Renal cortex interstitium (tissue), 11 donors: Measurements from ENCODE around the gene GSTA1. TPM values are rescaled to one million over a fixed set of nuclear protein-coding genes. Genes with fewer than 3 reads are reported as not detected.
"Not testable (repeated sequence)": the region's sequence is repeated elsewhere in the genome, so short reads cannot be mapped to it uniquely, and the experiment has no call there.

Source experiments
- DNase-seq, 11 donors: peaks; one replicate each; pipeline ENCODE4 v3.0.0-alpha.2; 2013; ENCODE audit warnings: low read depth in 9 of 11, low spot score in 4 of 11; ENCODE audit errors: extremely low read depth in 1 of 11
- polyA plus RNA-seq, 3 donors: library from polyadenylated mRNA; unstranded; fragments of 120-200 nt; gene quantifications; one replicate each; pipeline ENCODE4 v1.2.1, GENCODE V29; 2013; ENCODE audit not compliant: insufficient read length in 3 of 3

Gene GSTA1
- polyA plus RNA-seq, 3 donors = 0.83 to 1.8 (median 1.2) TPM

DNA sequence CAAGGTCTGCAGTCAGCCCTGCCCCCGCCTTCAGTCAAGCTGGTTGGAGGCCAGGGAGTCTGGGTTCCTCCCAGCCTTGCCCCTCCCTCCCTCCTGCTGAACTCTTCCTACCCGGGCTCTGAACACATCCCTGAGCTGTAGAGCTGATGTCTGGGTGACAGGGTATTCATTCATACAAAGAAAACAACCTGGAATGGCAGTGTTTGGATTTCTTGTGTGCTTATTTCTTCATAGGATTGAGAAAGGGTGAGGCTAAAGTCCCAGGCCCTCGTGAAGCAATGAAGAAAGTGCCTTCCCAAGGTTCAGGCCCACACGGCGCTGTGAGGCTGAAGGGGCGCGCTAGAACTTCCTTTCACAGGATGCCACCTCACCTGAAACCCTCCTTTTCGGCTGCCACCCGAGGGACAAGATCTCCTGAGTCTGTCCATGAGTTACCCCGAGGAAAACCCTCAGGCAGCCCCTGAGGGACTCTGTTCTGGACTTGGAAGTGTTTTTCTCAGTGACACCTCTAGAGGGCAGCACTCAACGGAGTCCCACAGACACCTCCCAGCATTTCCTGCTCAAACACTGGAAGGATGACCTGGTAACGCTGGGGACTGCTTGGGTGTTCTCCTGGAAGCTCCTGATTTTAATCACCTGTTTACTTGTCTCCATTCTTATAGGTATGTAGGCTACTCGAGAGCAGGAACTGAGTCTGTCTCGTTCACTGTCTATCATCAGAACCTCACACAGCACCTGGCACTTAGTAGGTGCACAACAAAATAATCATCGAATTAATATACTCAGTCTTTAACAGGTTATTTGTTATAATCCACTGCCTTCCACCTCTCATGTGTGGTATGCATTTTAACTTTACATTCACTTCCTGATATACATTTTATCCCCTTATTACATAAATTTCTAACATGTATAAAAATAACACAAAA lies 11.8 kb upstream of the GSTA1 start:
- DNase-seq = peak in 5 of 11 donors; percentile 7 to 16 (median 9)

DNA sequence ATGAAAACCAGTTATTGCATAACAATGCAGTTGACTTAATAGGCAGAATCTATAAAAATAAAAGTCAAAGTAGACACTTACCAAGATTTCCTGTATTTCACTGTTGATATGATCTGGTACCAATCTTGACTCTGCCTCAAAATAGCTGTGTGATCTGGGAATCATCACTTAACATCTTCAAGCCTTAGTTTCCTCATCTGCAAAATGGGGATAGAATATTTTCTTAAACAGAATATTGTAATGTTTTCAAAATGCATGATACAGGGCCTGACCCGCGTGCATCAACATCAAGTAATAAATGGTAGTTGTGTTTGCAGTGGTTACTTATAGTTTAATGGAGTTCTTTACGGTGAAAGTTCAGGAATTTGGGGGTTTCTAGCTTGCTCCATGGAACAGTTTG lies 10.9 kb upstream of the GSTA1 start:
- DNase-seq = not testable (repeated sequence)

DNA sequence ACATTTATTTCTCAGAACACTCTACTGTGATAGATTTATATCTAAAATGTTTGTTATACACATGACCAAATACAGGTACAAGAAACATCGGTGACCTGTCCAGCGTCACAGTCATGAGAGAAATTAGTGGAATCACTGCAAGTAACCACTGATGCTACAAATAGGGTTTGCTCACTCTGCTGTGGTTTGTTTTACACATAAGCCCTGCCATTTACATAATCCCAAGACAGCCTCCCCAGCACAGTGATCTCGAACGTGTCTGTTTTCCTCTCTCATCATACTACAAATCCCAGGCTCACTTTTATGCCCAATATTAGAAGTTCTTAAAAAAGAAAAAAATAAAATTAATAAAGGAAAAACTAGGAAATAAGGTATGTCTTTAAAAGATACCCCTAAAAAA lies 6.2 kb upstream of the GSTA1 start:
- not testable (repeated sequence) for DNase-seq

DNA sequence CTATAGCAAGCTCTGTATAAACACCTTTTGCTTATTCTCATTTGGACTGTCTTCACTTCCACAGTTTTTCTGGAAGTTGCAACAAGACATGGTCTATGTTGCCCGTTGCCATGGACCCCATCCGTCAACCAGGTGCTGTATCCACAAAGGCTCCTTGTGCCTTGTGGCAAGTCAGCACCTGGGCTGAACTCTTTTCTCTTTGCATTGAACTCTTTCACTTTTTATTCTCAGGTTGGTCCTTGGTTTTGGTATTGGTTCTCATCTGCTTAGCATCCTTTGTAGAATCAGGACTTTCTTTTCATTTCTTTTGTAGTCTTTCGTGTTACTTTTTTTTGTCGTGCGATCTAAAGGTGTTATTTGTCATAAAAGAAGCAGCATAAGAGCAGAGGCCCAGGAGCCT lies 5.0 kb upstream of the GSTA1 start:
- DNase-seq = no peak

DNA sequence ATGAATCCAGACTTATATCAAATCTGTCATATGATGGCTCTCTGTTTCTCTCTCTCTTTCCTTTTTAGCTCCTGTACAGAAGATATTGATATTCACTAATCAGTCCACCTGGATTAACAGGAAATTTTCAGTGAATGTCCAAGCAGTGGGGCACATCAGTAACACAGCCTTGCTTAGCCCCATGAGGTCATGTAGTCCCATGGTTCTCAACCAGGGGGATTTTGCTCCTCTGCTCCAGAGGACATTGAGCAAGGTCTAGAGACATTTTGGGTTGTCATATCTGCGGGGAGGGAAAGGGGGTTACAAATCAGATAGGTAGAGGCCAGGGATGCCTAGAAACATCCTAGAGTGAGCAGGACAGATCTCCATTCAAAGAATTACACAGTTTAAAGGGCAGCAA lies 810 bp downstream of the GSTA1 start:
- DNase-seq = no peak

DNA sequence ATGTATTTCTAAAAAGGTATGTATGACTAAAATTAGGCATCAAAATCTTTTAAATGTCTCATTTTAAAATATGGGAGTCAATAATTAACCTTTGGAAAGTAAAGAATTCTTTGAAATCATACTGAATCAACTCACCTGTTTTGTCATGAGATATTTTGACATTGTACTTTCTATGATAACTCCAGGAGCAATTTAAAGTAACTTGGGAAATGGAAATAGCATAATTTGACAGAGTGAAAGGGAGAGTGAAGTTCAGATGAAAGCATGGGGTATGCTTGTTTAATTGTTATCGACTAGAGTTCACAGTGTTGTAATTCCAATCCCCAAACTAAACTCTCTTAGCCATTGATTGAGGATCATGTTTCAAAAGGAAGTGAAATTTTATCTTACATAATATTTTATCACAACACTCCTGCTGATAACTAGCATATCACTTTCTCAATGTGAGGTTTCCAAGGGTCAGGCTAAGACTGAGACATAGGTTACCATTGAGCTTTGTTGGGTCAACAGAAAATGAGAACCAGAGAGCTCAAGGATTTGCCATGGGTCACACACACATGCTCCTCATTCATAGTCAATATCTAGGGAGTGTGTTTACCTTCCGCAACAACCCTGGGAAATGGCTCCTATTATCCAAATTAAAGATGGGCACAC lies 2.3 kb downstream of the GSTA1 start:
- no peak for DNase-seq

DNA sequence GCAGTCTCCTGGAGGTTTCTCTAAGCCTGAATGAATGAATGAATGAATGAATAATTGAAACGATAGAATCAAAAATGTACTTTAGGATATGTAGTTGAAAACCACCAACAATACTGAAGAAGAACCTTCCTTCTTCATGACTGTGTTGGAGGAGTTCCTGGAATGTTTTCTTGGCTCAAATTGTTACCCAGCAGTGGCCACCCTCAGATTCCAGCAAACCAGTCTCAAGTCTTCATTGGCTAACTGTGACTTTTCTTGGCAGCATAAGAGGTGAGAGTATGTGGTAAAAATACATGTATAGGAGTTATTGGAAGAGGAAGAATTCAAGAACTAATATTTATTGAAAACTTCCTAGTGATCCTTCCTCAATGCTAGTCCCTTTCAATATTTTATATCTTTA lies 4.3 kb downstream of the GSTA1 start:
- DNase-seq = not testable (repeated sequence)

DNA sequence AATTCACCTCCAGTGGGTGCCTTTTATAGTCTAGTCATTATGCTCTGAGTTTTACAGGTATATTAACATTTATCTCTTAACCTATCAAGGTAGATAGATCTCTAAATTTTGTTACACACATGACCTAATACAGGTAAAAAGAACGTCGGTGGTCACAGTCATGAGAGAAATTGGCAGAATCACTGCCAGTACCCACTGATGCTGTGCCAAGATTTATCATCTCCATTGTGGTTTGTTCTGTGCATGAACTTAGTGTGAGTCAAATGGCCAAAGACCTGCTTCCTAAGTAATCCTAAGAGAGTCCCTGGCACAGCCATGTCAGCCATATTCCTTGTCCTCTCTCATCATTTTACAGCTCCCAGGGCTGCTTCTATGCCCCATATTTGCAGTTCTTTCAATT lies 9.2 kb downstream of the GSTA1 start:
- DNase-seq = not testable (repeated sequence)

DNA sequence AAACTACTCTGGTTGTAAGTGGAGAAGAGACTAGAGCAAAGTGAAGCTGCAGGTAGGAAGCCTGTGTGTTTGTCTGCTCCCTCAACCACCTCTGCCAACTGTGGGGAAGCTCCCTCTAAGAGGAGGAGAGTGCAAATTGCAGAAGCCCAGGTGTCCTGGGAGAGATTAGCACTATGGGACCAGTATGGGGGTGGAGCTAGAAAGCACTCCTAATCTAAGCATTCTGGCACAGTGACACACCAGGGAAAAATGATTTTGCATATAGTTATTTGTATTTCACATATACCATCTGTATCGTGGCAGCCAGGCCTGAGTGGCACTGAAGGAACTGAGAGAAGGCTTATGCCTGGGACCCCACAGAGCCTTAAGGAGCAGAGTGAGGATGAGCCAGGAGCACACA lies 12.8 kb downstream of the GSTA1 start:
- no peak for DNase-seq

DNA sequence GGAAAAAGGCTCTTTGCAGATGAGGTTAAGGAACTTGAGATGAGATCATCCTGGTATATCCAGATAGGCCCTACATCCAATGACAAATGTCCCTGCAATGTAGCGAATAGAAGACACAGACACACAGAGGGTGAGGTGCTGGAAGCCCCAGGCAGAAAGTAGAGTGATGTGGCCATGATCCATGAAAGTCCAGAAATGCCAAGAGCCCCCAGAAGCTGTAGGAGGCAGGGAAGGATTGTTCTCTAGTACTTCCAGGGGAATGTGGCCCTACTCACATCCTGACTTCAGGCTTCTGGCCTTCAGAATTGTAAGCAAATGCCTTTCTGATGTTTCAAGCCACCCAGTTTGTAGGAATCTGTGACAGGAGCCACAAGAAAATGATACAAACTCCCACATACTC lies 14.0 kb downstream of the GSTA1 start:
- peak in 7 of 11 donors; percentile 7 to 33 (median 21) for DNase-seq

DNA sequence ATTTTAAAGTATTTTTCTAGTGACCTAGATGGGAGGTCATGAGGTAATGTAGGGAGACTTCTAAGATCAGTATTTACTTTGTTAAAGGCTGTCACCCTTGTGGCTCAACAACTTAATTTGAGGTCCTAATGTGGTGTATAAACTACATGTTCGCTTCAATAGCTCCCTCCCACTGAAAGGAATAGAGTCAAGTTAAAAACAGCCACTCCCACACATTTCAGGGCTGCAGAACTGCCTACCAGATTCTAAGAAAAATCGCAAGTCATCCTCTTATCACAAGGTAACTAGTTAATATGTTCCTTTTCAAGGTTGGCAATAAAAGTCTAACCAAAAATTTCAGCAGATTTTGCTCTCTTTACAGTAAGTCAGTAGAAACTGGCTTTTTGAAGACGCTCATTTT lies 15.1 kb downstream of the GSTA1 start:
- peak in 8 of 11 donors; percentile 10 to 35 (median 30) for DNase-seq

DNA sequence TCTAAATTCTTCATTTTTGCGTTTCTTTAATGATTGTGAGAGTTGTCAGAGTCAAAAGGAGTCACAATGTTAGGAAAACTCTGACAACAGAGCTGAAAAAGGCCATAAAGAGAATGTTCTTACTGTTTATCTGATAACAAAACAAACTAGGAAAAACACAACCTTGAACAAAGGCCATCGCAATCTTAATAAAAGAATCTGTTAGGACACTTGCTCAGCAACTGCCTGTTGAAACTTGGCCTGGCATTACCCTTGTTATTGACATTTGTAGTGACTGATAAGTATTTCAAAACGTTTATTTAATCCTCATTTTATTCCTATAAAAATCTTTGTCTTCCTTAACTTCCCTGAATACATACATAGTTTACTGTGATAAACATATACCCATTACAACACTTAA lies 15.7 kb downstream of the GSTA1 start:
- DNase-seq = no peak

DNA sequence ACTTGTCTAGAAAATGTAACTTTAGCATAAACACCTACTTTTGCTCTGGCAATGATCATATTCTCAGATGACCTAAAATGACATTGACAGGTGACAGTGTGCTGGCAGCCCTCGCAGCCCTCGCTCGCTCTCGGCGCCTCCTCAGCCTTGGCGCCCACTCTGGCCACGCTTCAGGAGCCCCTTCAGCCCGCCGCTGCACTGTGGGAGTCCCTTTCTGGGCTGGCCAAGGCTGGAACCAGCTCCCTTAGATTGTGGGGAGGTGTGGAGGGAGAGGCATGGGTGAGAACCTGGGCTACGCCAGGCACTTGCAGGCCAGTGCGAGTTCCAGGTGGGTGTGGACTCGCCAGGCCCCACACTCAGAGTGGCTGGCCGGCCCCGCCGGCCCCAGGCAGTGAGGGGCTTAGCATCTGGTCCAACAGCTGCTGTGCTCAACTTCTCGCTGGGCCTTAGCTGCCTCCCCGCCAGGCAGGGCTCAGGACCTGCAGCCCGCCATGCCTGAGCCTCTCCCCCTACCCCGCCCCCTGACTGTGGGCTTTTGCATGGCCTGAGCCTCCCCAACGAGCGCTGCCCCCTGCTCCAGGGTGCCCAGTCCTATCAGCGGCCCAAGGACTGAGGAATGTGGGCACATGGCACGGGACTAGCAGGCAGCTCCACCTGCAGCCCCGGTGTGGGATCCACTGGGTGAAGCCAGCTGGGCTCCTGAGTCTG lies 17.2 kb downstream of the GSTA1 start:
- no peak for DNase-seq

DNA sequence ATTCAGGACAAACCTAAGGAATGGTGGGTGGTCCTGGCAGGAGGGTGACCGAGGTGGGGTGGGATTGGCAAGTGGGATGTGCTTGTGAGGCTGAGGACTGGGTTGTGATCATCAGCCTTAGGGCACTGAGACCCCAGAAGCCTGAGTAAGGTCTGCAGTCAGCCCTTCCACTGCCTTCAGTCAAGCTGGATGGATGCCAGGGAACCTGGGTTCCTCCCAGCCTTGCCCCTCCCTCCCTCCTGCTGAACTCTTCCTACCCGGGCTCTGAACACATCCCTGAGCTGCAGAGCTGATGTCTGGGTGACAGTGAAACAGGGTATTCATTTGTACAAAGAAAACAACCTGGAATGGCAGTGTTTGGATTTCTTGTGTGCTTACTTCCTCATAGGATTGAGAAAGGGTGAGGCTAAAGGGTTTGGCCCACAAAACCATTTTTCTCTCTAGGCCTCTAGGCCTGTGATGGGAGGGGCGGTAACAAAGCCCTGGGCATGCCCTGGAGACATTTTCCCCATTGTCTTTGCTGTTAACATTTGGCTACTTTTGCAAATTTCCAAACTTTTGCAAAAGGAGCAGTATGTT lies 20.8 kb downstream of the GSTA1 start:
- DNase-seq = not testable (repeated sequence)

DNA sequence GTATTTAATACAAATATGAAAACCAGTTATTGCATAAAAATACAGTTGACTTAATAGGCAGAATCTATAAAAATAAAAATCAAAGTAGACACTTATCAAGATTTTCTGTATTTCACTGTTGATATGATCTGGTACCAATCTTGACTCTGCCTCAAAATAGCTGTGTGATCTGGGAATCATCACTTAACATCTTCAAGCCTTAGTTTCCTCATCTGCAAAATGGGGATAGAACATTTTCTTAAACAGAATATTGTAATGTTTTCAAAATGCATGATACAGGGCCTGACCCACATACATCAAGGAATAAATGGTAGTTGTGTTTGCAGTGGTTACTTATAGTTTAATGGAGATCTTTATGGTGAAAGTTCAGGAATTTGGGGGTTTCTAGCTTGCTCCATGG lies 21.4 kb downstream of the GSTA1 start:
- not testable (repeated sequence) for DNase-seq

DNA sequence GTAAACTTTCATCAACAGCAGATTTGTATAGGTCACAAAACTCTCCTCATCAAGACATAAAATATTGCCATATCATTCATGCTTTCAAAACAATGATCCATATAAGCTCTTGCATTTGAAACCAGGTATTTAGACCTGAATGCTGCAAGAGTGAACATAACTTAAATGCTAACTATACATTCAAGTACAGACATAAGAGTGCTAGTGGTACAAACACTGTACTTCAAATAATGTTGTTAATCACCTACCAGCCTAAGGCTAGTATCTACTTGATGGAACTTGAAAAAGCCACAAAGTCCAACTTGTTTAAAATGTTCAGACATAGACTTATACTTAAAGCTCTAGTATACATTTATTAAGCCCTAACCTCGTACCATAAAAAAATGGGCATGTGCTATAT lies 24.4 kb downstream of the GSTA1 start:
- no peak for DNase-seq

DNA sequence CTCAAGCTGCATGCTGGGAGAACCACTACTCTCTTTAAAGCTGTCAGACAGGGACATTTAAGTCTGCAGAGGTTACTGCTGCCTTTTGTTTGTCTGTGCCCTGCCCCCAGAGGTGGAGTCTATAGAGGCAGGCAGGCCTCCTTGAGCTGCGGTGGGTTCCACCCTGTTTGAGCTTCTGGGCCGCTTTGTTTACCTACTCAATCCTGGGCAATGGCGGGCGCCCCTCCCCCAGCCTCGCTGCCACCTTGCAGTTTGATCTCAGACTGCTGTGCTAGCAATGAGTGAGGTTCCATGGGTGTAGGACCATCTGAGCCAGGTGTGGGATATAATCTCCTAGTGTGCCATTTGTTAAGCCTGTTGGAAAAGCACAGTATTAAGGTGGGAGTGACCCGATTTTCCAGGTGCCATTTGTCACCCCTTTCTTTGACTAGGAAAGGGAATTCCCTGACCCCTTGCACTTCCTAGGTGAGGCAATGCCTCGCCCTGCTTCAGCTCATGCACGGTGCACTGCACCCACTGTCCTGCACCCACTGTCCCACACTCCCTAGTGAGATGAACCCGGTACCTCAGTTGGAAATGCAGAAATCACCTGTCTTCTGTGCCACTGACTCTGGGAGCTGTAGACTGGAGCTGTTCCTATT lies 26.8 kb downstream of the GSTA1 start:
- not testable (repeated sequence) for DNase-seq

DNA sequence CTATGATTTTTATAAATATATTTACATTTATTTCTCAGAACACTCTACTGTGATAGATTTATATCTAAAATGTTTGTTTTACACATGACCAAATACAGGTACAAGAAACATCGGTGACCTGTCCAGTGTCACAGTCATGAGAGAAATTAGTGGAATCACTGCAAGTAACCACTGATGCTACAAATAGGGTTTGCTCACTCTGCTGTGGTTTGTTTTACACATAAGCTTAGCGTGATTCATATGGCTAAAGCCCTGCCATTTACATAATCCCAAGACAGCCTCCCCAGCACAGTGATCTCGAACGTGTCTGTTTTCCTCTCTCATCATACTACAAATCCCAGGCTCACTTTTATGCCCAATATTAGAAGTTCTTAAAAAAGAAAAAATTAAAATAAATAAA lies 34.2 kb downstream of the GSTA1 start:
- DNase-seq = not testable (repeated sequence)

DNA sequence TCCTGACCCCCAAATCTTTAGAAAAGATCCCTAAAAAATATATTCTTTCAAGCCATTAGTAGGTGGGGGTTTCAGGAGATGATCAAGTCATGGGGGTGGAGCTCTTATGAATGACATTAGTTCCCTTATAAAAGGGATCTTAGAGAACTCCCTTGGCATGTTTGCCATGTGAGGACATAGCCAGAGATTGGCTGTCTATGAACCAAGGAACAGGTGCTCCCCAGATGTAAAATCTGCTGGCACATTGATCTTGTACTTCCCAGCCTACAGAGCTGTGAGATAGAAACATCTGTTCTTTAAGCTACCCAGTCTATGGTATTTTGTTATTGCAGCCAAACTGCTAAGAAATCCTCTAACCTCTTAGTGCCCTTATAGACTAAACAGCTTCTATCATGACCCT lies 36.0 kb downstream of the GSTA1 start:
- DNase-seq = not testable (repeated sequence)
